ENCODE results near the gene NUDT4. TPM values are rescaled to one million over a fixed set of nuclear protein-coding genes. Genes with fewer than 3 reads are reported as not detected.

The NUDT4 gene
- total RNA-seq, 6 donors from 2014 or later, result 23.0 to 60.3 (median 34.0) TPM

DNA sequence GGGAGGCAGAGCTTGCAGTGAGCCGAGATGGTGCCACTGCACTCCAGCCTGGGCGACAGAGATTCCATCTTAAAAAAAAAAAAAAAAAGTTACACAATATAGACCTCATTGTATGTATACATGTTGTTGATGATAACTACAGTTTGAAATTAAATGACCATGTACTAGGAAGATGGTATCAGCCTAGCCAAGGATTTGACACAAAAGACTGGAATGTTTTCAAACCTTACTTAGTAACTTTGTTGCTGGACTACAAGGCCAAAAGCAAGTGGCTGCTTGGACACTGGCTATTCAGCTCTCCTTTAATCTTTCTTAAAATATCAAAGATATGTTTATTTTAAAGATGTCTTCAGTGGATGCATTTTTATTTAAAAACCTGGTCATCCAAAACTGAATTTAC is 18.9 kb upstream of the NUDT4 start:
- Histone ChIP-seq H3K36me3 (no peaks in the 10 kb centered on the region), H3K27me3 (no peaks in the 10 kb centered on the region), H3K27ac (no peak overlapping the region), H3K4me1 (no peaks in the 10 kb centered on the region), H3K4me3 (no peak overlapping the region), H3K9me3 (no peaks in the 10 kb centered on the region)
- 93 to 100% methylated on average over 2 of the region's 2 CpGs for WGBS, 2 donors
- ATAC-seq (ENCODE audit: low FRiP score in 2 of 2), result no peak
- no peak for DNase-seq
- TF ChIP-seq POLR2AphosphoS5 (IDR thresholded peaks at IDR 0.05) (no peak), EP300 (IDR thresholded peaks at IDR 0.05) (no peak), CTCF (IDR thresholded peaks at IDR 0.05) (no peak), POLR2A (IDR thresholded peaks at IDR 0.05) (no peak)

DNA sequence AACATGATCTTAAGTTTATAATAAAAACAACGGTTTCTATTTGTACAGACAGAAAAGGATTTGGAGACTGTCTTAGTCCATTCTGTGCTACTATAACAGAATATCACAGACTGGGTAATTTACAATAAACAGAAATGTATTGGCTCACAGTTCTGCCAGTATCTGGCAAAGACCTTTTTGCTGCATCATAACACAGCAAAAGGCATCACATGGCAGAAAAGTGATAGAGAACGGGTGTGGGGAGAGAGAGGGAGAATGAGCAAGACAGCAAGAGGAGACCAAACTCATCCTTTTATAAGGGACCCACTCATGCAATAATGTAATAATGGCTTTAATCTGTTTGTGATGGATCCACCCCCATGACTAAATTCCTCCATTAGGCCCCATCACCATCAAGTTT is 17.0 kb upstream of the NUDT4 start:
- TF ChIP-seq CTCF (IDR thresholded peaks at IDR 0.05) (no peak), POLR2AphosphoS5 (IDR thresholded peaks at IDR 0.05) (no peak), POLR2A (IDR thresholded peaks at IDR 0.05) (no peak), EP300 (IDR thresholded peaks at IDR 0.05) (no peak)
- Histone ChIP-seq H3K27me3 (no peaks in the 10 kb centered on the region), H3K4me3 (no peak overlapping the region), H3K4me1 (no peaks in the 10 kb centered on the region), H3K9me3 (no peaks in the 10 kb centered on the region), H3K36me3 (no peaks in the 10 kb centered on the region), H3K27ac (no peak overlapping the region)
- ATAC-seq (ENCODE audit: low FRiP score in 2 of 2), result no peak
- WGBS, 2 donors, result 78 to 84% methylated on average over 2 of the region's 2 CpGs
- DNase-seq, result no peak

- H3K36me3 ChIP-seq, result no peaks in the 10 kb centered on the region
- no peaks in the 10 kb centered on the region for H3K9me3 ChIP-seq
- WGBS, 2 donors, result 69 to 80% methylated on average over 4 to 5 of the region's 5 CpGs
- no peak overlapping the region for H3K27ac ChIP-seq
- DNase-seq (peak in 1 of 2 donors; percentile 24), ATAC-seq (ENCODE audit: low FRiP score in 2 of 2) (no peak)
- no peaks in the 10 kb centered on the region for H3K4me1 ChIP-seq
- no peak for TF ChIP-seq POLR2AphosphoS5 (IDR thresholded peaks at IDR 0.05)
- TF ChIP-seq POLR2A (IDR thresholded peaks at IDR 0.05), result no peak
- no peak for TF ChIP-seq CTCF (IDR thresholded peaks at IDR 0.05)
- no peak for TF ChIP-seq EP300 (IDR thresholded peaks at IDR 0.05)
- no peak overlapping the region for H3K4me3 ChIP-seq
- H3K27me3 ChIP-seq, result no peaks in the 10 kb centered on the region
These were observed 16.4 kb upstream of the NUDT4 start for GRCh38 chr12:93361151-93361919.

DNA sequence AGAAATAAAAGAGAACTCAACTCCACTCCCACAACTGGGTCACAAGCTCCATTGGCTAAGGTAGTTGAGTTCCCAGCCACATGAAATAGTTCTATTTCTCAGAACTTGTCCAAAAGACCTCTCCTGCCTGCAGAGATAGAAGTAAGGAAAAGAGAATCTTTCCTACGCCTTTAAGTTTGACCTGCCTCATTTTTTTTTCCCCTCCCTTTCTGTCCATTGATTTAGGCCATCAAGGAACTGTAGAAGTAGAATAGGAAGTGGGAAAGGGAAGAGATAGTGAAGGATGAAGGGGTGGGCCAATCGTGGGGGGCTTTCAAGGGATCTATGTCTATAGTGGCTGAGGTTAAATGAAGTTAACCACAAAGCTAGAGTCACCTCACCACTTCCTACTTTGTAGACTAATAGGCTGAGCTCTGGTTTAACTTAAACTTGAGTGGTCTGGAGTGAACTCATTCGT is 13.9 kb upstream of the NUDT4 start:
- no peaks in the 10 kb centered on the region for H3K36me3 ChIP-seq
- H3K4me3 ChIP-seq, result no peak overlapping the region
- DNase-seq (no peak), ATAC-seq (ENCODE audit: low FRiP score in 2 of 2) (no peak)
- no peak for TF ChIP-seq EP300 (IDR thresholded peaks at IDR 0.05)
- no peak for TF ChIP-seq POLR2AphosphoS5 (IDR thresholded peaks at IDR 0.05)
- TF ChIP-seq POLR2A (IDR thresholded peaks at IDR 0.05), result no peak
- no peak for TF ChIP-seq CTCF (IDR thresholded peaks at IDR 0.05)
- H3K27ac ChIP-seq, result no peak overlapping the region
- WGBS, 2 donors, result 44 to 46% methylated on average over 3 of the region's 3 CpGs
- H3K27me3 ChIP-seq, result no peaks in the 10 kb centered on the region
- H3K4me1 ChIP-seq, result no peaks in the 10 kb centered on the region
- no peaks in the 10 kb centered on the region for H3K9me3 ChIP-seq

Measured in upper lobe of left lung (tissue), 6 donors.